NCI-H524 treated with DMSO at 0.1 percent for 48 hours (cell line): ENCODE measurements around the gene PI4KB.
"Not testable (repeated sequence)": the region's sequence is repeated elsewhere in the genome, so short reads cannot be mapped to it uniquely, and the experiment has no call there.

Experiments used
- DNase-seq: peaks from one replicate; lab custom pipeline; 2025; lab: John Stamatoyannopoulos, UW

Gene PI4KB

DNA sequence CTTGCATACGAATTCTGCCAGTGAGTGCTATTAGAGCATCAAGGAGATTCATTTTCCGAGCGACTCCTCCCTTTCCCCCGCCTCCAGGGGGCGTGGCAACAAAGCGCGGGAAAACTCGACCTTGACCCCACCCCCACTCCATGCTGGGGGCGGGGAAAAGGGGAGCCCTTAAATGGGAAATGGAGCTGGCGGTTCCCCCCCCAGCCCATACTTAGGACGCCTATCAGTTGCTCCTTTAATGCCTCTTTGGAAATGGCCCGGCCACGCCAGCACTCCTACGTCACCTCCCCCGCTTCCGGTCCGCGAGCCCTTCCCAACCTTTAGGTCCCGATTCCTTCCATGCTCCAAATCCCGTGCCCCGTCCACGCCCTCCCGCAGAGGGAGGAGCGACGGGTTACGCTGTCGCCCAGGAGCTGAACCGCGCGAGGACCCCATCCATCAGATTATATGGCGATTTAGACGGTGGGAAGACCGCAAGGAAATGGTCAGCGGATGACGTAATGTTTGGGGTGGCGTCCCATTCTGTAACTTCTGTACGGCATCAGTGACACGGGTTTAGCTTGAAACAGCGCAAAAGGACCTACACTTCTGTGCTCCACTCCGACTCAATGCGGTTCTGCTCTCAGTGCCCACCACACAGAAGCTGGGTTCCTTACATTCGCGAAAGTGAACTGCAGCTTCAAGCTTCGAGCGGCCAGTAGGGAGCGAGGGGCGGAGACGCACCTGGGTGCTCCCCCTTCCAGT lies 45.8 kb downstream of the PI4KB start:
- DNase-seq: peak; percentile 89

DNA sequence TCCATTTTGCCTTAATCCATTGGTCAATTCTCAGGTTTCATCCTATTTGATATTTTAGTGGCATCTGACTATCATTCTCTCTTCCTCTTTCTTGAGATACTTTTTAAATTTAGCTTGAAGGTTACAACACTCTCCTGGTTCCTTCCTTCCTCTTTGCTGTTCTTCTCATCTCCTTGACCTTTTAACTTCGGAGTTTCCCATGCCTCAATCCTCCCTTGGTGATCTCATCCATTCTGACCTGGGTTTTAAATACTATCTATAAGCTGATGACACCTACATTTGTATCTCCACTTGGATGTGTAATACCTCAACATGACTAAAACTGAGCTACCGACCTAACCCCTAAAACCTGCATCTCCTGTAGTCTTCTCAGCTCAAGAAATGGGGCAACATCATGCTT lies 50.0 kb downstream of the PI4KB start:
- no peak for DNase-seq

DNA sequence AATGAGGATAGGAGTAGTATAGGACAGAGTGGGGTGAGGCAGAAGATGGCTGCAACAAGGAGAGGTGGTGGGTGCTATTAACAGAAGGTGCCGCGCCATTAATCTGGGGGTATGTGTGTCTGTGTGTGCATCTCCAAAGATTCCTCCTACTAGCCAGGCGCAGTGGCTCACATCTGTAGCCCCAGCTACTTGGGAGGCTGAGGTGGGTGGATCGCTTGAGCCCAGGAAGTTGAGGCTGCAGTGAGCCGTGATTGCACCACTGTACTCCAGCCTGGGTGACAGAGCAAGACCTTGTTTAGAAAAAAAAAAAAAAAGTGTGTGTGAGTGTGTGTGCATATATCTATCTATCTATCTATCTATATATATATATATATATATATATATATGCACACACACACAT lies 51.9 kb downstream of the PI4KB start:
- not testable (repeated sequence) for DNase-seq

DNA sequence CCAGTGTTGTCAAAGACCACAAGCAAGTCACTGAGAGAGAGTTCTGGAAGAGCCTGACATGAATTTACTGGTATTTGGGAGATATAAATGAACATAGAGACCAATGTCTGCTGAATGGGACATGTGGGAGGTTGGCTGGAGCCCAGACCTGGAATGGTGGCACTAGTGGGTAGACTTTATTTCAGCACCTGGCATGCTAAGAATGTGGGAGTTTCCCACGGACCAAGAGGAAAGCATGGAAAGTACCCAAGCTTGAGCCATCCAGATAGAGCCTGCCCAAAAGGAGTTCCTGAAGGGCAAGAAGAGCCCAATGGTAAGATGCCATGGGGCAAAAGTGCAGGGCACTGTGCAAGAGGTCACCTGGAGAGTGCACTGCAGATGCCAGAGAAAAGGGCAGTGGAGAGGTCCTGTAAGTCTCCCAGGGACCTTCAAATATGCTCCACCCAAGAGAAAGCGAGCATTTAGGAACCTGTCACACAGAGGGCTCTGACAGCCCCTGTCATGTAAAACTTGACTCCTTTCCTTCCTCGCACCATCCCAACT lies 53.2 kb downstream of the PI4KB start:
- no peak for DNase-seq

DNA sequence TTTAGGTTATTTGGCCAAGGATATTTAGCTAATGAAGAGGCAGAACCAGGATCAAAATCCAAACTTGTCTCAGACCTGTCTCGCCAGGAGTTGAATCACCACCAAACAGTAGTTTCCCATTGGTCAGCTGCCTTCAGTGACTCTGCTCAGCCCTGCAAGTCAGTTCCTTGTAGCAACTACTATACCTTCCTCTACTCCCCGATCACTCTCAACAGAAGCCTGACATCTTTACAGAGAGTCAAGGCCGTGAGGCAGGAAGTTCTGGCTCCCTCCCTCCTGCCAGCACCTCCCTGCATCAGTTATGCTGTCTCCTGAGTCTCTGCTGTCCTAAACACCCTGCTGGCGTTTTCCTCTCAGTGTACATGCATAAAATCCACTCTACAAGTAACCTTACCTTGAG lies 59.5 kb downstream of the PI4KB start:
- DNase-seq: no peak

DNA sequence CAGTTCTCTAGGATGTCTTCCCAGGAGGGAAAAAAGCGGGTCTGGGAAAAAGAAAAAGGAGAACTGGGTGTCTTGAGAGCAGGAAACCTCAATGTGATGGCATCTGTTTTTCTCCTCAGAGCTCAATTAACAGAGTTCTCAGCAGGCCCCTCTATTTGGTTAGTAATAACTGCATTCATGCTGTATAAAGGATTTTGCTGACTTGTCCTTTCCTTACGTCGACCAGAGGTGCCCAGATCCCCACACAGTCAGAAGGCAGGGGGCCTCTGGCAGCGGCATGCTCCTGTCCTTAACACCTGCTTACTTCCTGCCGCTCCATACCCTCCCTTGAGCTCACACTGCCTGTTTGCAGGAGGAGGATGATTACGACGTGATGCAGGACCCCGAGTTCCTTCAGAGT lies 60.4 kb downstream of the PI4KB start:
- no peak for DNase-seq

DNA sequence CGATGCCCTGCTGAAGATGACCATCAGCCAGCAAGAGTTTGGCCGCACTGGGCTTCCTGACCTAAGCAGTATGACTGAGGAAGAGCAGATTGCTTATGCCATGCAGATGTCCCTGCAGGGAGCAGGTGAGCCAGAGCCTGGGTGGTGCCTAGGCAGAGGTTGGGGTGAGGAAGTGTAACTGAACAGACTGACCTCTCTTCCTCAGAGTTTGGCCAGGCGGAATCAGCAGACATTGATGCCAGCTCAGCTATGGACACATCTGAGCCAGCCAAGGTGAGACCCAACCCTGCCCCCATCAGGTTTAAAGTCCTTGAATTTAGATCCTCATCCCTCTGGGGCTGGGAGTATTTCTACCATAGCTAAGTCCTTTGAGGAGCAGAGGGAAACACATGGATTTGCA lies 60.9 kb downstream of the PI4KB start:
- no peak for DNase-seq

DNA sequence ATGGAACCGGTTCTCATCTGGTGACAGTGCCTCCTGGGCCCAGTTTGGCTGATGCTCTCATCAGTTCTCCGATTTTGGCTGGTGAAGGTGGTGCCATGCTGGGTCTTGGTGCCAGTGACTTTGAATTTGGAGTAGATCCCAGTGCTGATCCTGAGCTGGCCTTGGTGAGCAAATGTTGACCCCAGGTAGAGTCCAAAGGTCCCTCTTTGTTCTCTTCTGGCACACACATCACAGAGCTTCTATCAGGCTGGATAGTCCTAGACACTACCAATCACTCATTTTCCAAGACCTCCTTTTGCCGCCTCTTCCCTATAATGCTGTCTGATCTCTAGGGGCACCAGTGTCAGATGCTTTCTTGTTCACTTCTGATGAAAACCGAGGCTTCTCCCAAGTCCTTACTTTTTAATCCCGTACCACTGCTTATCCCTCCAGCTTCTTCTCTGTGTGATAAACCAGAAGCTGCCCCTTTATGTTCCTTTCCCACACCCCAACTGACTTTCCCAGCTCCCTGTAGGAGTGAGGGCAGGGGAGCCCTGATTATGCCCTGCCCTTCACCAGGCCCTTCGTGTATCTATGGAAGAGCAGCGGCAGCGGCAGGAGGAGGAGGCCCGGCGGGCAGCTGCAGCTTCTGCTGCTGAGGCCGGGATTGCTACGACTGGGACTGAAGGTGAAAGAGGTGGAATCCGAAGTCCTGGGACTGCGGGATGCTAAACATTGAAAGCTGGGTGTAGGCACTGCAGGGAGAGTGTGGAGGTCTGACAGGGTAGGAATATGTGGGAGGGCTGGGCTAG lies 61.6 kb downstream of the PI4KB start:
- no peak for DNase-seq

DNA sequence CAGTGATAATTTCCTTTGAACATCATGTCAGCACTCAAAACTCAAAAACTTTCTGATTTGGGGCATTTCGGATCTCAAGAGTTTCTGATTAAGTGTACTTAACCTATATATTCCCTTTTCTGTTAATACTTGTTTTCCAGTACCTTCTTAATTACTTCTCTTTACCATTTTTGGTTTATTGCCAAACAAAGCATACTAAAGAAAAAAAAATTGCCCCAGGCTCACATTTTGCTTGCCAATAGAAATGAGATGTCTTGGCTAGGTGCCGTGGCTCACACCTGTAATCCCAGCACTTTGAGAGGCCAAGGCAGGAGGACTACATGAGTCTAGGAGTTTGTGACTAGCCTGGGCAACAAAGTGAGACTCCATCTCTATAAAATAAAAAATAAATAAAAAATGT lies 67.9 kb downstream of the PI4KB start:
- DNase-seq: no peak

DNA sequence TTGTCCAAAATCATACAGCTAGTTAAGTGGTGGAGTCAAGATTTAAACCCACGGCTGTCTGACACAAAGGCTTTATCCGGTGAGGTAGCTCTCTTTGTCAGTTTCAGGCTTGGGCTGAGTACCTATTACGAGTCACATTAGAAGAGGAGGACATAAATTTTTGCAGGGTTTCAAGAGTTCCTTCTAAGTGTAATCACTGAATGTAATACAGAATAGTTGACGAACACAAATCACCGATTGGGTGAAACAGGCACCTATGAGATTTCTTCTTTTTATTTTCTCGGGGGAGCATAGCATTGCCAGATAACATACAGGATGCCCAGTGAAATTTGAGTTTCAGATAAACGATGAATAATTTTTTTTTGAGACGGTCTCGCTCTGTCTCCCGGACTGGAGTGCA lies 71.8 kb downstream of the PI4KB start:
- DNase-seq: no peak

DNA sequence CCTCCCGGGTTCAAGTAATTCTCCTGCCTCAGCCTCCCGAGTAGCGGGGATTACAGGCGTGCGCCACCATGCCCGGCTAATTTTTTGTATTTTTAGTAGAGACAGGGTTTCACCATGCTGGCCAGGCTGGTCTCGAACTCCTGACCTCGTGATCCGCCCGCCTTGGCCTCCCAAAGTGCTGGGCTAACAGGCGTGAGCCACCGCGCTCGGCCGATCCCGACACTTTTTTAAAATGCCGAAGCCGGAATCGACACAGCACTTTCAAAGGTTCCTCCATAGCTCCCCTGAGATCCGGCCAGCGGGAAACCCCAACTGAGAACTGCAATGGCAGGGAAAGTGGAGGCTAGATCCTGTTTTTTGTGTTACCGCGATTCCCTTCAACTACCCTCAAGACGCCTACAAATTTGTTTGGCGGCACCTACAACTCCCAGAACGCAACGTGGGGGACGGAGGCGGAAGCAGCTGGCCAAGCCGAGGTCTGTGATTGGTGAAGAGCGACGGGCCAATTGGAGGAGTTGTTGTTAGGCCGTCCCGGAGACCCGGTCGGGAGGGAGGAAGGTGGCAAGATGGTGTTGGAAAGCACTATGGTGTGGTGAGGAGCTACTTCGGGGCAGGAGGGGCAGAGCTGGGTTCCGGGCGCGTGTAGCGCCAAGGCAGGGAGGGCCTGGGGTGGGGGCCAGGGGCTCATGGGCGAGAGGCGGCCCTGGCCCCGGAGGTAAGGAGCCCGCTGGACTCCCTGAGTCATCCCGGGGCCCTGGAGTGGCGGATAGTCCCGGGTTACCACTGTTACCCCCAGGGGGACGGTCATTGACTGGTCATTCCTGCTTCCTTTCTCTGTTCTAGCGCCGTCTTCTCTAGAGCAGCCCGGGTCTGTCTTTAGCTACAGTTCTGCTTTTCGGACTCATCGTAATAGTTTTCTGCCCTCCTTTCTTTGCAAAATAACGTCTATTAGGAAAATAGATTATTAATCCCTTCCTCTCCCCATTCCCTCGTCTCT lies 72.7 kb downstream of the PI4KB start, which contains the start of gene PSMD4:
TSS of gene PSMD4 (plus strand) at position 518 of the 997 bp plus-strand sequence. CDS start at position 567, 49 bp downstream.
- peak; percentile 93 for DNase-seq

DNA sequence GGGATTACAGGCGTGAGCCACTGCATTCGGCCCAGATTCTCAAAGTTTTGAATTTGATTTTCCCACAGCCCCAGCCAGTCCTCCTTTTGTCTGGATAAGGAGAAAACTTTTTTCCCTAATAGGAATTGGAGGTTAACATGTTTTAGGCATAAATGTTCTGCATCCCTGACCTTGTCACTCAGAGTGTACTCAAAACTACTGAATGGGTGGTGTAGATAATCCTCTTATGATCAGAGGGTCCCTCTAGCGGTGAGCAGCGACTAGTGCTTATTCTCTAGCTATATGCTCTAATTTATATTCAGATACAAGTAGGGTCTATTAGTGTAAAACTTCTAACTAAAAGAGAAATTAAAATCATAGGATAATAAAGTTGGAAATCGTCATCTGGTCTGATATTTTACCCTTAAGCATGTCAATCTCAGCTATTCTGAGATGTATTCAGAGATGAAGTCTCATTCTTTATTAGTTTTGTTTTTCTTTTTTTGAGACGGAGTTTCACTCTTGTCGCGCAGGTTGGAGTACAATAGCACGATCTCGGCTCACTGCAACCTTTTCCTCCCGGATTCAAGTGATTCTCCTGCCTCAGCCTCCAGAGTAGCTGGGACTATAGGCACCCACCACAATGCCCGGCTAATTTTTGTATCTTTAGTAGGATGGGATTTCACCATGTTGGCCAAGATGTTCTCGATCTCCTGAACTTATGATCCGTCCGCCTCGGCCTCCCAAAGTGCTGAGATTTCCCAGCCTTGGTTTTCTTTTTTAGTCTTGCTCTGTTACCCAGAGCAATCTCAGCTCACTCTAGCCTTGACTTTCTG lies 75.4 kb downstream of the PI4KB start:
- DNase-seq: peak; percentile 64

DNA sequence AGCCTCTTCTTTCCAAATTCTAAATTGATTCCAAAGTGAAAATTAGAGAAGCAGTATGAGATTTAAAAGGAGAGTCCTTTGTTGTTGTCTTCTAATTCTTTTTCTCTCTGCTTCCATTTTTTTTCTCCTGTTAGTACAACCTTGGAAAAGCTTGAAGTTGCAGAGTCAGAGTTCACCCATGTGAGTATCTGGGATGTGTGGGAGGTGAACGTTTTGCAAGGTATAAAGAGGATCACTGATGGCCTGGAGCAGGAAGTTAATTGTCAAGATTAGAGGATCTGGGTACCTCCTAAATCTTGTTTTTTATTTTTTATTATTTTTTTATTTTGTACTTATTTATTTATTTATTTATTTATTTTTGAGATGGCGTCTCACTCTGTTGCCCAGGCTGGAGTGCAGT lies 80.4 kb downstream of the PI4KB start:
- DNase-seq: no peak

DNA sequence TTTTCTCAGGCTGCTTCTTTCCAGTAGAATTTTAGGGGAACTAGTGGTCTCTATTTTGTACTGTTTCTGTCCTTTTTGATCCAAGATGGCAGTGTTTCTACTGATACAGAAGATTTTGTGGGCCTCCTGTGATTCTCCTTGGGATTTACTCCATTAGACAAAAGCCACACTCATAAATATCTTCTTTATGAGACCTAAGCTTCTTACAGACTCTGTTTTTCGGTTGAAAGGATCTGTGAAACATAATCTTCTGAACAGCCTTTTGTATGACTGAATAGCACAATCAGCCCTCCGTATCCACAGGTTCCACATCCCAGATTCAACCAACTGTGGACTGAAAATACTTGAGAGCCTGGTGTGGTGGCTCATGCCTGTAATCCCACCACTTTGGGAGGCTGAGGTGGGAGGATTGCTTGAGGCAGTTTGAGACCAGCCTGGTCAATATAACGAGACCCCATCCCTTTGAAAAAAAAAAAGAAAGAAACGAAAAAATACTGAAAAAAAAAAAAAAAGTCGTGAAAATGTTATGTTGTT lies 83.5 kb downstream of the PI4KB start:
- no peak for DNase-seq

DNA sequence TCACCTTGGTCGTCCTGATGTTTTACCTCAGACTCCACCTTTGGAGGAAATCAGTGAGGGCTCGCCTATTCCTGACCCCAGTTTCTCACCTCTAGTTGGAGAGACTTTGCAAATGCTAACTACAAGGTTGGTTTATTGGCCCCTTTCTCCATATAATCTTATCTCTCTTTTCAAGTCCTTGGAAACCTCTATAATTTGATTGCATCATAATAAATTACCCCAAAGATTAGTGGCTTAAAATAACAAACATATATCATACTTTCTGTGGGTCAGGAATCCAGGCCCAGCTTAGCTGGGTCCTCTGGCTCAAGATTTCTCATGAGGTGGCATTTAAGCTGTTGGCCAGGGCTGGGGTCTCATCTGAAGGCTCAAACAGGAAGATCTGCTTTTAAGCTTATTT lies 84.8 kb downstream of the PI4KB start:
- no peak for DNase-seq
